ENCODE results near the gene THAP7. TPM values are rescaled to one million over a fixed set of nuclear protein-coding genes. Genes with fewer than 3 reads are reported as not detected.

THAP7 gene
- total and polyA plus RNA-seq, 2 donors (not counting 3 experiments of a cell fraction or from before 2014, with no cell fraction given): 13.5 to 24.4 TPM

GRCh38 chr22:20990184-20991180 is 11.4 kb downstream of the THAP7 start:
- dilution Hi-C loops (cut with MboI; ENCODE audit: extremely low pct_ligation_motif_present, low sequenced_read_pairs): no loop called here
- Histone ChIP-seq H3K4me3 (replicated peaks in 1 of 3; ENCODE audit: insufficient read depth in 1 of 3, low read depth in 1 of 3, low read length in 3 of 3) (no peak overlapping the region), H3K27me3 (ENCODE audit: control insufficient read depth in 2 of 2, insufficient read depth in 2 of 2, low read length in 2 of 2) (no peaks in the 10 kb centered on the region), H3K9me1 (replicated peaks; ENCODE audit: control insufficient read depth, extremely low read depth, insufficient read depth, low read length) (no peaks in the 10 kb centered on the region), H3K4me2 (ENCODE audit: insufficient read depth, low read length) (no peak overlapping the region), H3K4me1 (ENCODE audit: control insufficient read depth, extremely low read depth, insufficient read depth, low read length) (no peaks in the 10 kb centered on the region), H3K36me3 (ENCODE audit: control insufficient read depth in 2 of 2, extremely low read depth in 1 of 2, insufficient read depth in 2 of 2, low read length in 2 of 2) (peaks cover 3 to 40% of the 10 kb centered on the region in 2 experiments), H3K79me2 (ENCODE audit: control insufficient read depth, insufficient read depth, low read length) (no peaks in the 10 kb centered on the region), H4K20me1 (replicated peaks; ENCODE audit: control insufficient read depth, extremely low read depth, insufficient read depth, low read length) (no peaks in the 10 kb centered on the region), H2AFZ (ENCODE audit: low read depth, low read length) (no peak overlapping the region), H3K9me3 (replicated peaks; ENCODE audit: control insufficient read depth, insufficient read depth, low read length) (no peaks in the 10 kb centered on the region), H3K9ac (replicated peaks; ENCODE audit: extremely low read depth, insufficient read depth, low read length) (no peak overlapping the region), H3K27ac (ENCODE audit: insufficient read depth, low read depth, low read length) (no peak overlapping the region)
- ChIA-PET CTCF (interaction anchor here (0.7 to 1.8 kb wide), 2 partner anchors 9 to 105 kb away, joined by 3 to 7 read pairs; partner anchors contain the start of gene LZTR1), POLR2A (no interaction called here)
- no peak for DNase-seq (ENCODE audit: low read depth, low spot score)
- intact Hi-C loops (cut with micrococcal nuclease): no loop called here
- TF ChIP-seq POLR2A (IDR thresholded peaks at IDR 0.05; ENCODE audit: low read depth, low read length) (no peak), MYC (IDR thresholded peaks at IDR 0.05; ENCODE audit: low read depth, low read length) (no peak), JUN (IDR thresholded peaks at IDR 0.05; ENCODE audit: borderline replicate concordance, insufficient read depth, insufficient read length, low read depth) (no peak), GATA2 (IDR thresholded peaks at IDR 0.05; ENCODE audit: insufficient read depth, insufficient read length, low read depth, low read length) (no peak), MAX (IDR thresholded peaks at IDR 0.05; ENCODE audit: insufficient read depth, insufficient read length) (no peak), EZH2 (IDR thresholded peaks at IDR 0.05; ENCODE audit: borderline replicate concordance, low read depth, low read length, severe bottlenecking) (no peak), POLR2AphosphoS5 (IDR thresholded peaks at IDR 0.05; ENCODE audit: insufficient read depth, low read depth, low read length) (no peak), FOS (IDR thresholded peaks at IDR 0.05; ENCODE audit: borderline replicate concordance, insufficient read depth, low read length) (no peak)
- TF ChIP-seq, protein P1, sequence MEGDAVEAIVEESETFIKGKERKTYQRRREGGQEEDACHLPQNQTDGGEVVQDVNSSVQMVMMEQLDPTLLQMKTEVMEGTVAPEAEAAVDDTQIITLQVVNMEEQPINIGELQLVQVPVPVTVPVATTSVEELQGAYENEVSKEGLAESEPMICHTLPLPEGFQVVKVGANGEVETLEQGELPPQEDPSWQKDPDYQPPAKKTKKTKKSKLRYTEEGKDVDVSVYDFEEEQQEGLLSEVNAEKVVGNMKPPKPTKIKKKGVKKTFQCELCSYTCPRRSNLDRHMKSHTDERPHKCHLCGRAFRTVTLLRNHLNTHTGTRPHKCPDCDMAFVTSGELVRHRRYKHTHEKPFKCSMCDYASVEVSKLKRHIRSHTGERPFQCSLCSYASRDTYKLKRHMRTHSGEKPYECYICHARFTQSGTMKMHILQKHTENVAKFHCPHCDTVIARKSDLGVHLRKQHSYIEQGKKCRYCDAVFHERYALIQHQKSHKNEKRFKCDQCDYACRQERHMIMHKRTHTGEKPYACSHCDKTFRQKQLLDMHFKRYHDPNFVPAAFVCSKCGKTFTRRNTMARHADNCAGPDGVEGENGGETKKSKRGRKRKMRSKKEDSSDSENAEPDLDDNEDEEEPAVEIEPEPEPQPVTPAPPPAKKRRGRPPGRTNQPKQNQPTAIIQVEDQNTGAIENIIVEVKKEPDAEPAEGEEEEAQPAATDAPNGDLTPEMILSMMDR (IDR thresholded peaks at IDR 0.05; ENCODE audit: extremely low read depth in 1 of 2, insufficient read depth in 1 of 2, low read depth in 1 of 2, low read length in 2 of 2): no peak
- FAIRE-seq: no peak
- no TSS peak for BruUV-seq (replicated peaks)

All from endothelial cell of umbilical vein (primary cell).